CD4-positive, alpha-beta memory T cell (primary cell): ENCODE measurements around the gene PPP4R1. TPM values are rescaled to one million over a fixed set of nuclear protein-coding genes. Genes with fewer than 3 reads are reported as not detected.

Experiments used
- CTCF ChIA-PET: fragments of 350-600 bp; sonication (Branson Sonifier 250); formaldehyde crosslinking; loops from one replicate; lab custom pipeline; 2021; ENCODE audit warnings: inconsistent platforms; ENCODE audit not compliant: partially characterized antibody; lab: Charles Lee
- POLR2A ChIA-PET: fragments of 350-600 bp; sonication (Branson Sonifier 250); formaldehyde crosslinking; loops from one replicate; lab custom pipeline; 2021; ENCODE audit not compliant: partially characterized antibody; lab: Charles Lee
- DNase-seq, 5 donors: peaks; one replicate each; pipeline versions ENCODE4 v3.0.0 to v3.0.0-alpha.2; 2020 to 2022; ENCODE audit warnings: mixed read lengths in 1 of 5
- H3K27ac ChIP-seq: one replicate; pipeline ENCODE4 v1.7.0; 2013; ENCODE audit warnings: low read depth, low read length
- H3K27me3 ChIP-seq: 2 replicates; pipeline ENCODE4 v1.7.0; 2013; ENCODE audit warnings: mild to moderate bottlenecking, low read length, moderate library complexity; ENCODE audit not compliant: insufficient read depth
- H3K36me3 ChIP-seq: 2 replicates; pipeline ENCODE4 v1.7.0; 2013; ENCODE audit warnings: mild to moderate bottlenecking, low read length, moderate library complexity; ENCODE audit not compliant: insufficient read depth
- H3K4me1 ChIP-seq: 2 replicates; pipeline ENCODE4 v1.7.0; 2013; ENCODE audit warnings: mild to moderate bottlenecking, low read length, moderate library complexity; ENCODE audit not compliant: insufficient read depth
- H3K4me3 ChIP-seq, 2 donors: one replicate each; pipeline ENCODE4 v1.7.0; 2013; ENCODE audit warnings: low read length in 2 of 2, mild to moderate bottlenecking in 1 of 2
- H3K9me3 ChIP-seq, 2 donors: one replicate each; pipeline ENCODE4 v1.7.0; 2013; ENCODE audit warnings: low read length in 2 of 2, control low read depth in 1 of 2; ENCODE audit not compliant: control insufficient read depth in 1 of 2
- H3K27ac Mint-ChIP-seq, 7 donors: one replicate each; pipeline ENCODE4 v1.8.0; 2020 to 2021; ENCODE audit warnings: mixed read lengths in 7 of 7, mild to moderate bottlenecking in 6 of 7, inconsistent platforms in 3 of 7, moderate library complexity in 3 of 7
- H3K27me3 Mint-ChIP-seq, 2 donors: one replicate each; pipeline ENCODE4 v1.8.0; 2020 to 2021; ENCODE audit warnings: mixed read lengths in 2 of 2
- H3K36me3 Mint-ChIP-seq, 2 donors: one replicate each; pipeline ENCODE4 v1.8.0; 2020 to 2021; ENCODE audit warnings: mixed read lengths in 2 of 2, inconsistent platforms in 1 of 2, mild to moderate bottlenecking in 1 of 2
- H3K4me1 Mint-ChIP-seq, 4 donors: one replicate each; pipeline ENCODE4 v1.8.0; 2020 to 2021; ENCODE audit warnings: mixed read lengths in 4 of 4, mild to moderate bottlenecking in 1 of 4
- H3K4me3 Mint-ChIP-seq, 8 donors: one replicate each; pipeline ENCODE4 v1.8.0; 2020 to 2021; ENCODE audit warnings: mixed read lengths in 8 of 8, mild to moderate bottlenecking in 7 of 8, moderate library complexity in 6 of 8, inconsistent platforms in 3 of 8
- H3K9me3 Mint-ChIP-seq, 8 donors: one replicate each; pipeline ENCODE4 v1.8.0; 2020 to 2021; ENCODE audit warnings: mixed read lengths in 8 of 8, mild to moderate bottlenecking in 5 of 8, inconsistent platforms in 3 of 8, moderate library complexity in 1 of 8
- intact Hi-C: fragments of 100-400 bp; cut with micrococcal nuclease; formaldehyde crosslinking; loops from one replicate; pipeline ENCODE4 v1.15.1; 2023
- polyA plus RNA-seq, 2 donors: library from polyadenylated mRNA; unstranded; fragments of 300-500 nt; fragmentation: Illumina TruSeq; gene quantifications; one replicate each; pipeline ENCODE4 v1.2.3, GENCODE V29; 2021
- total RNA-seq, 2 experiments: library from RNA; stranded (reverse); gene quantifications; one replicate each; pipeline ENCODE4 v1.2.3, GENCODE V29; 2021

The PPP4R1 gene
- total and polyA plus RNA-seq, 4 experiments from 2014 or later, result 10.2 to 71.0 (median 40.5) TPM

DNA sequence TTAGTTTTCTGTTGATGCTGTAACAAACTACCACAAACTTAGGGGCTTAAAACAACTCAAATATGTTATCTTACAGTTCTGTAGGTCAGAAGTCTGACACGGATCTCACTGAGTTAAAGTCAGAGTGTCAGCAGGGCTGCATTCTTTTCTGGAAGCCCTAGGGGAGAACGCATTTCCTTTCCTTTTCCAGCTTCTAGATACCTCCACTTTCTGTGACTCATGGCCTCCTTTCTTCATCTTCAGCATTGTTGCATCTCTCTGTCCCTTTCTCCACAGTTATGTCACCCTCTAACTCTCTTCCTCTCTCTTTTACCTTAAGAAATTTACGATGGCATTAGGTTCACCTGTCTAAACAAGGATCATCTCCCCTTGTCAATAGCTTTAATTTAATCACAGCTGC is 13.3 kb upstream of the PPP4R1 start:
- Mint-ChIP-seq H3K4me3 (no peak overlapping the region), H3K4me1 (no peaks in the 10 kb centered on the region), H3K27me3 (peaks cover 6 to 7% of the 10 kb centered on the region in 2 donors), H3K9me3 (no peaks in the 10 kb centered on the region), H3K36me3 (no peaks in the 10 kb centered on the region), H3K27ac (peak overlapping the region in 1 of 7 donors; percentile 2)
- intact Hi-C loops, result no loop called here
- Histone ChIP-seq H3K9me3 (no peaks in the 10 kb centered on the region), H3K27me3 (no peaks in the 10 kb centered on the region), H3K4me3 (no peak overlapping the region), H3K27ac (no peak overlapping the region), H3K36me3 (no peaks in the 10 kb centered on the region), H3K4me1 (no peaks in the 10 kb centered on the region)
- CTCF ChIA-PET, result interaction anchor here (1.7 kb wide), 1 partner anchor 12 kb away, joined by 3 read pairs; no protein-coding TSS in a partner anchor
- POLR2A ChIA-PET, result no interaction called here
- DNase-seq, result no peak

DNA sequence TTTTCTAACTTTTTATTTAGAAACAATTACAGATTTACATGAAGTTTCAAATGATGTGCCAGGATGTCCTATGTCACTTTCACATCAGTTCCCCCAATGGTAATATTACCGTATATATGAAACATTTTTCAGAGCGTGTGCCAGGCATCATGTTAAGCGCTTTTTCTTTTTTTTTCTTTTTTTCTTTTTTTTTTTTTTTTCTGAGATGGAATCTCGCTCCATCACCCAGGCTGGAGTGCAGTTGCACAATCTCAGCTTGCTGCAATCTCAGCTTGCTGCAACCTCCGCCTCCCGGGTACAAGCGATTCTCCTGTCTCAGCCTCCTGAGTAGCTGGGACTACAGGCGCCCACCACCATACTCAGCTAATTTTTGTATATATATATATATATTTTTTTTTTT is 5.6 kb upstream of the PPP4R1 start:
- CTCF ChIA-PET, result no interaction called here
- peaks cover 12 to 25% (median 14%) of the 10 kb centered on the region in 4 donors for H3K4me1 Mint-ChIP-seq
- Histone ChIP-seq H3K36me3 (no peaks in the 10 kb centered on the region), H3K4me1 (peaks cover 8% of the 10 kb centered on the region), H3K4me3 (no peak overlapping the region), H3K27me3 (no peaks in the 10 kb centered on the region), H3K9me3 (no peaks in the 10 kb centered on the region), H3K27ac (no peak overlapping the region)
- intact Hi-C loops, result loop anchor here (5.0 to 10.0 kb wide), 2 partner anchors 42 to 915 kb away; partner anchors contain the start of gene MTCL1
- H3K36me3 Mint-ChIP-seq, result peaks cover 0 to 2% of the 10 kb centered on the region in 2 donors
- DNase-seq, result no peak
- POLR2A ChIA-PET, result no interaction called here
- no peak overlapping the region for H3K4me3 Mint-ChIP-seq
- peaks cover 0 to 2% of the 10 kb centered on the region in 2 donors for H3K27me3 Mint-ChIP-seq
- no peaks in the 10 kb centered on the region for H3K9me3 Mint-ChIP-seq
- H3K27ac Mint-ChIP-seq, result peak overlapping the region in 2 of 7 donors; percentile 1 to 46

DNA sequence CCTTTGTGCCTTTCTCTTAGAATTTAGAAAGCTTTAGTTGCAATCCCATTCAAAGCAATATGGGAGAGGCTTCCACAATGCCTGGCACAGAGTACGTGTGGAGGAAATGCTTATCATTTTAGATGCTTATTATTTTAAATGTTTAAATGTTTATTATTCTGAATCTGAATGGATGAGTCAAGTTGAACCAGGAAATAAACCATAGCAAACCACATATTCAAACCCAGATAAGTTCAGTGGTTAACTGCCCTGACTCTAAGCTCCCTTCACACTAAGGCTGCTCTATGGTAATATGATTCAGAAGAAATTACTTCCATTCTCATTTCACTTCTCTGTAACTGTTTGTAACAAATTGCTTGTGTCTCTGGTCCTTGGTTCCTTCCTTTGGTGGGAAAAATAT is 5.2 kb upstream of the PPP4R1 start:
- H3K9me3 Mint-ChIP-seq, result no peaks in the 10 kb centered on the region
- POLR2A ChIA-PET, result interaction anchor here (0.6 to 1.0 kb wide), 2 partner anchors 54 to 144 kb away, joined by 3 read pairs; partner anchors contain the start of gene RALBP1
- no peak overlapping the region for H3K27ac ChIP-seq
- peak overlapping the region in 3 of 7 donors; percentile 1 to 46 (median 37) for H3K27ac Mint-ChIP-seq
- H3K4me3 ChIP-seq, result no peak overlapping the region
- peaks cover 8% of the 10 kb centered on the region for H3K4me1 ChIP-seq
- CTCF ChIA-PET, result no interaction called here
- H3K27me3 Mint-ChIP-seq, result peaks cover 0 to 2% of the 10 kb centered on the region in 2 donors
- peaks cover 0 to 2% of the 10 kb centered on the region in 2 donors for H3K36me3 Mint-ChIP-seq
- intact Hi-C loops, result loop anchor here (5.0 to 10.0 kb wide), 2 partner anchors 43 to 915 kb away; partner anchors contain the start of gene MTCL1
- DNase-seq, result no peak
- H3K27me3 ChIP-seq, result no peaks in the 10 kb centered on the region
- no peaks in the 10 kb centered on the region for H3K9me3 ChIP-seq
- no peak overlapping the region for H3K4me3 Mint-ChIP-seq
- peaks cover 12 to 25% (median 14%) of the 10 kb centered on the region in 4 donors for H3K4me1 Mint-ChIP-seq
- H3K36me3 ChIP-seq, result no peaks in the 10 kb centered on the region

DNA sequence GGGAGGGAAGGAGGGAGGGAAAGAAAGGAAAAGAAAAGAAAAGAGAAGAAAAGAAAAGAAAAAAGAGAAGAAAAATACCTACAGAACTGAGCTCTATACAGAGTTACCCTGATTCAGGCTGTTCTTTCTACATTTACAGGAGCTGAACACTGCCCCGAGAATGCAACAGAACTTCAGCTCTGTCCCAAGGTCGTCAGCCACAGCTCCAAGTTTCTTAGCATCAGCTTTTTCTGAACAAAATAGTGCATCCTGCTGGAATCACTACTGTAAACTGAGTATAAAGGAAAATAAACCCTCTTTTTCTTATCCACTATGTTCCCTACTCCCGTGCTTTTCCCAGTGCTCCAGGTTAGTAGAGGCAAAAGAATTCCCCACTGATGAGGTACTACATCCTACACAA is 4.7 kb upstream of the PPP4R1 start:
- POLR2A ChIA-PET, result interaction anchor here (0.6 to 1.0 kb wide), 2 partner anchors 54 to 144 kb away, joined by 3 read pairs; partner anchors contain the start of gene RALBP1
- Mint-ChIP-seq H3K27me3 (peaks cover 0 to 2% of the 10 kb centered on the region in 2 donors), H3K27ac (peak overlapping the region in 2 of 7 donors; percentile 1 to 17)

DNA sequence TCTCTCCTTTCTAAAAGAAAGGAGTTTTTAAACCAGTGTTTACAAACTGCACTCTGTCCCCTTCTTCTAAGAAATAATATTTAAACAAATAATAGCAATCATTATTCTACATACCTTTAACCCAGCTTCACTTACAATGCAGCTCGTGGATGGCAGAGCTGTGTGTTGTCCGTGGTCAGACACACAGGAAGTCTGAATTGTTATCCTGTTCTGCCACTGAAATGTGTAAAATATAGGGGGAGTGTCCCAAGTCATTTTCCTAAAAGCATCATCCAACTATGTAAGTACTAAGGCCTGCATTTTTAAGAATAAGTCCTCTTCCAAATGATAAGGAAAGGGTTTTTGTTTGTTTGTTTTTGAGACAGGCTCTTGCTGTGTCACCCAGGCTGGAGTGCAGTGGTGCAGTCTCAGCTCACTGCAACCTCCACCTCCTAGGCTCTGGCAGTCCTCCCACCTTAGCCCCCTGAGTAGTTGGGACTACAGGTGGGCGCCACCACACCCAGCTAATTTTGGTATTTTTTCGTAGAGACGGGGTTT is 2.7 kb upstream of the PPP4R1 start:
- Mint-ChIP-seq H3K27me3 (no peaks in the 10 kb centered on the region), H3K4me1 (peaks cover 26 to 43% (median 28%) of the 10 kb centered on the region in 4 donors), H3K4me3 (peak overlapping the region in 1 of 8 donors; percentile 41), H3K27ac (peak overlapping the region in 3 of 7 donors; percentile 30 to 51 (median 42)), H3K9me3 (no peaks in the 10 kb centered on the region), H3K36me3 (peaks cover under 1 to 9% of the 10 kb centered on the region in 2 donors)
- Histone ChIP-seq H3K4me1 (peaks cover 23% of the 10 kb centered on the region), H3K4me3 (no peak overlapping the region), H3K36me3 (no peaks in the 10 kb centered on the region), H3K27me3 (no peaks in the 10 kb centered on the region), H3K27ac (no peak overlapping the region), H3K9me3 (no peaks in the 10 kb centered on the region)
- CTCF ChIA-PET, result no interaction called here
- no peak for DNase-seq
- POLR2A ChIA-PET, result interaction anchor here (2.2 kb wide), 1 partner anchor 297 kb away, joined by 11 read pairs; the partner anchor contains the start of gene VAPA
- intact Hi-C loops, result loop anchor here (5.0 to 10.0 kb wide), 2 partner anchors 45 to 912 kb away; partner anchors contain the start of gene MTCL1

More for the DNA sequence above, 4.7 kb upstream of the PPP4R1 start:
- peaks cover 12 to 25% (median 14%) of the 10 kb centered on the region in 4 donors for H3K4me1 Mint-ChIP-seq
- Histone ChIP-seq H3K4me3 (no peak overlapping the region), H3K36me3 (no peaks in the 10 kb centered on the region), H3K4me1 (peaks cover 8% of the 10 kb centered on the region), H3K27ac (no peak overlapping the region), H3K9me3 (no peaks in the 10 kb centered on the region), H3K27me3 (no peaks in the 10 kb centered on the region)
- intact Hi-C loops, result loop anchor here (5.0 to 10.0 kb wide), 2 partner anchors 43 to 914 kb away; partner anchors contain the start of gene MTCL1
- H3K9me3 Mint-ChIP-seq, result no peaks in the 10 kb centered on the region
- CTCF ChIA-PET, result no interaction called here
- no peak for DNase-seq
- H3K4me3 Mint-ChIP-seq, result no peak overlapping the region
- peaks cover 0 to 2% of the 10 kb centered on the region in 2 donors for H3K36me3 Mint-ChIP-seq

DNA sequence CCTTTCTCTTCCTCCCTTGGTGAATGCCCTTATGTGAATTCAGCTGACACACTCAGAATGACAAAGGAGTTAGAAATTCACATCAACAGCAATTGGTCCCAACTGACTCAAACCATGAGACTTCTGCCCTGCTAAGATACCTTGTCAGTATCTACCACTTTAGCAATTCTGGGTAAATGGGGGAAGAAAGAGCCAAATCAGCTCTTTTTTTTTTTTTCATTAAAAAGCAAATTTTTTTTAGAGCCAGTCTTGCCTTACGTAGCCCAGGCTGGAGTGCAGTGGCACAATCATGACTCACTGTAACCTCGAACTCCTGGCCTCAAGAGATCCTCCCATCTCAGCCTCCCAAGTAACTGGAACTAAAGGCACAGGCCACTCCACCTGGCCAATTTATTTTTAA is 1.7 kb upstream of the PPP4R1 start:
- ChIA-PET POLR2A (interaction anchor here (2.2 kb wide), 1 partner anchor 298 kb away, joined by 11 read pairs; the partner anchor contains the start of gene VAPA), CTCF (no interaction called here)
- H3K4me1 ChIP-seq, result peaks cover 31% of the 10 kb centered on the region
- Mint-ChIP-seq H3K27ac (peak overlapping the region in 1 of 7 donors; percentile 87), H3K36me3 (peaks cover 6 to 11% of the 10 kb centered on the region in 2 donors), H3K4me1 (peaks cover 28 to 51% (median 35%) of the 10 kb centered on the region in 4 donors), H3K4me3 (peak overlapping the region in 4 of 8 donors; percentile 36 to 90 (median 64)), H3K9me3 (no peaks in the 10 kb centered on the region), H3K27me3 (no peaks in the 10 kb centered on the region)
- intact Hi-C loops, result loop anchor here (5.0 to 10.0 kb wide), 2 partner anchors 46 to 911 kb away; partner anchors contain the start of gene MTCL1
- DNase-seq, result no peak
- H3K4me3 ChIP-seq, result no peak overlapping the region
- H3K27ac ChIP-seq, result no peak overlapping the region
- H3K36me3 ChIP-seq, result no peaks in the 10 kb centered on the region
- H3K9me3 ChIP-seq, result no peaks in the 10 kb centered on the region
- no peaks in the 10 kb centered on the region for H3K27me3 ChIP-seq

DNA sequence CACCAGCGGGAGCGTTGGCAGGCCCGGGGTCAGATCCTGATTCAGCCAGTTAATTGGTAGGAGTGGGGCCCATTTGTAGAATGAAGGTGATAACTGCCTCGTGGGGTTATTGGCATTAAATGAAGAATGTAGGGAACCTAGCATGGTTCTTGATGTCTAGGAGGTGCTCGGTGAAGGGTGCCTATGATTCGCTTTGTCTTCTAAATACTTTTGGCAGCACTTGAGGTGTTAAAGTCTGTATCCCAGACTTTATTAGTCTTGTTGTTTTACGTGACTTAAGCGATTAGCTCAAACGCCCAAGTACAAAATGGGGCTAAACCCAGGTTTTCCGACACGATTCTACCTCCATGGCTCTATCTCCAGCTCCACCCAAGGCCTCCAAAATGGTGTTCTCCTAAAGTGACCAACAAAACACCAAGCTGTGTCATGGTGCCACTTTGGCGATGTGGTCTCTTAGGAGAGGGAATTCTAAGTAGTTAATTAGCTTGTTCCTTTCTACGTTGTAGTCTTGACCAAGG is 980 bp upstream of the PPP4R1 start:
- Mint-ChIP-seq H3K36me3 (peaks cover 10 to 11% of the 10 kb centered on the region in 2 donors), H3K9me3 (no peaks in the 10 kb centered on the region), H3K4me1 (peaks cover 32 to 57% (median 41%) of the 10 kb centered on the region in 4 donors), H3K4me3 (peak overlapping the region; percentile 76 to 90 (median 85)), H3K27ac (peak overlapping the region; percentile 55 to 93 (median 80)), H3K27me3 (no peaks in the 10 kb centered on the region)
- Histone ChIP-seq H3K4me3 (peak overlapping the region; percentile 19 to 47), H3K4me1 (peaks cover 38% of the 10 kb centered on the region), H3K27me3 (no peaks in the 10 kb centered on the region), H3K27ac (peak overlapping the region; percentile 57), H3K9me3 (no peaks in the 10 kb centered on the region), H3K36me3 (no peaks in the 10 kb centered on the region)
- DNase-seq, result no peak
- CTCF ChIA-PET, result no interaction called here
- POLR2A ChIA-PET, result interaction anchor here (2.2 kb wide), 1 partner anchor 299 kb away, joined by 11 read pairs; the partner anchor contains the start of gene VAPA
- intact Hi-C loops, result loop anchor here (2.0 to 10.0 kb wide), 3 partner anchors 47 to 1007 kb away; partner anchors contain the start of genes MTCL1 and RAB12
